ENCODE data around the gene ADGRD1.

Gene ADGRD1

GRCh38 chr12:130977046-130977742, 23.5 kb downstream of the ADGRD1 start:
- TF ChIP-seq TEAD4 (IDR thresholded peaks at IDR 0.05) (no peak), CREB1 (IDR thresholded peaks at IDR 0.05; ENCODE audit: low read depth) (no peak), TAF1 (IDR thresholded peaks at IDR 0.05; ENCODE audit: low read depth) (no peak), ZBTB7A (IDR thresholded peaks at IDR 0.05; ENCODE audit: low read depth) (no peak)

- no peak for TF ChIP-seq EGR1 (IDR thresholded peaks at IDR 0.05)
- TF ChIP-seq REST (IDR thresholded peaks at IDR 0.05; ENCODE audit: low read depth) = no peak
- TF ChIP-seq CREB1 (IDR thresholded peaks at IDR 0.05; ENCODE audit: low read depth) = no peak
- TF ChIP-seq CEBPB (IDR thresholded peaks at IDR 0.05) = no peak
- no peak for TF ChIP-seq TEAD4 (IDR thresholded peaks at IDR 0.05)
- no peak for TF ChIP-seq TCF12 (IDR thresholded peaks at IDR 0.05; ENCODE audit: low read depth)
- no peak for TF ChIP-seq USF1 (IDR thresholded peaks at IDR 0.05)
- no peak for TF ChIP-seq NFIC (IDR thresholded peaks at IDR 0.05)
- TF ChIP-seq ZBTB7A (IDR thresholded peaks at IDR 0.05; ENCODE audit: low read depth) = no peak
- TF ChIP-seq MAX (IDR thresholded peaks at IDR 0.05) = no peak
- TF ChIP-seq TAF1 (IDR thresholded peaks at IDR 0.05; ENCODE audit: low read depth) = no peak
- no peak for TF ChIP-seq YY1 (IDR thresholded peaks at IDR 0.05; ENCODE audit: low read depth)
- no peak for TF ChIP-seq EP300 (IDR thresholded peaks at IDR 0.05; ENCODE audit: borderline replicate concordance)
- no peak for TF ChIP-seq RAD21 (IDR thresholded peaks at IDR 0.05; ENCODE audit: low read depth)
- no peak for TF ChIP-seq FOXM1 (IDR thresholded peaks at IDR 0.05; ENCODE audit: borderline replicate concordance, low read depth)
These were observed 24.0 kb downstream of the ADGRD1 start for GRCh38 chr12:130977743-130978095.

- TF ChIP-seq FOXM1 (IDR thresholded peaks at IDR 0.05; ENCODE audit: borderline replicate concordance, low read depth) = no peak
- no peak for TF ChIP-seq USF1 (IDR thresholded peaks at IDR 0.05)
- no peak for TF ChIP-seq NFIC (IDR thresholded peaks at IDR 0.05)
- no peak for TF ChIP-seq CREB1 (IDR thresholded peaks at IDR 0.05; ENCODE audit: low read depth)
- no peak for TF ChIP-seq CEBPB (IDR thresholded peaks at IDR 0.05)
- TF ChIP-seq EP300 (IDR thresholded peaks at IDR 0.05; ENCODE audit: borderline replicate concordance) = no peak
- no peak for TF ChIP-seq YY1 (IDR thresholded peaks at IDR 0.05; ENCODE audit: low read depth)
- no peak for TF ChIP-seq RAD21 (IDR thresholded peaks at IDR 0.05; ENCODE audit: low read depth)
- TF ChIP-seq MAX (IDR thresholded peaks at IDR 0.05) = no peak
- TF ChIP-seq TCF12 (IDR thresholded peaks at IDR 0.05; ENCODE audit: low read depth) = no peak
- TF ChIP-seq TEAD4 (IDR thresholded peaks at IDR 0.05) = no peak
- no peak for TF ChIP-seq TAF1 (IDR thresholded peaks at IDR 0.05; ENCODE audit: low read depth)
- TF ChIP-seq ZBTB7A (IDR thresholded peaks at IDR 0.05; ENCODE audit: low read depth) = no peak
- no peak for TF ChIP-seq REST (IDR thresholded peaks at IDR 0.05; ENCODE audit: low read depth)
- TF ChIP-seq EGR1 (IDR thresholded peaks at IDR 0.05) = no peak
These were observed 25.1 kb downstream of the ADGRD1 start for GRCh38 chr12:130978785-130979184.

- TF ChIP-seq RAD21 (IDR thresholded peaks at IDR 0.05; ENCODE audit: low read depth) (no peak), YY1 (IDR thresholded peaks at IDR 0.05; ENCODE audit: low read depth) (no peak), EGR1 (IDR thresholded peaks at IDR 0.05) (no peak), CEBPB (IDR thresholded peaks at IDR 0.05) (no peak), TCF12 (IDR thresholded peaks at IDR 0.05; ENCODE audit: low read depth) (no peak), REST (IDR thresholded peaks at IDR 0.05; ENCODE audit: low read depth) (no peak), CREB1 (IDR thresholded peaks at IDR 0.05; ENCODE audit: low read depth) (no peak), FOXM1 (IDR thresholded peaks at IDR 0.05; ENCODE audit: borderline replicate concordance, low read depth) (no peak), NFIC (IDR thresholded peaks at IDR 0.05) (no peak), MAX (IDR thresholded peaks at IDR 0.05) (no peak), ZBTB7A (IDR thresholded peaks at IDR 0.05; ENCODE audit: low read depth) (no peak), USF1 (IDR thresholded peaks at IDR 0.05) (no peak), TEAD4 (IDR thresholded peaks at IDR 0.05) (no peak), EP300 (IDR thresholded peaks at IDR 0.05; ENCODE audit: borderline replicate concordance) (no peak), TAF1 (IDR thresholded peaks at IDR 0.05; ENCODE audit: low read depth) (no peak)
These were observed 27.5 kb downstream of the ADGRD1 start for GRCh38 chr12:130981074-130981742.
